ENCODE results near the gene FGF14. TPM values are rescaled to one million over a fixed set of nuclear protein-coding genes. Genes with fewer than 3 reads are reported as not detected.

The FGF14 gene
- total and polyA plus RNA-seq, 2 of the 4 experiments (the other 2 are of a cell fraction): under 0.01 TPM; not detected in 1

DNA sequence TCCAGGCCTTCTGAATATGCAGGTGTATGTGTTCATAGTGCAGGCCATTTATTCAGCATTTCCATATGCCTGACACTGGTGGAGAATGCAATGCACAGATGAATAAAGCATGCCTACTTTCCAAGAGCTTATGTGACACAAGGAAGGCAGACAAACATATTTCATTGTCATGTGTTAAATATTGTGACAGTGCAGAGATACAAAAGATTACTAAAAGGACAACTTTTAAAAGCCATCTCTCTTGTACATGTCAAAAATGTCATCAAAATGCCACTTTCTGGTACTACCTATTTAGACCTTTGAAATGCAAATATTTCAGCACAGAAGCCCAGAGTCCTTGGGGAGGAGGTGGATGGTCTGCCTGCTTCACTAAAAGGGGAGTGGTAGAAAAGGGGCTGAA, 254.5 kb downstream of the FGF14 start:
- dilution Hi-C loops (cut with HindIII; ENCODE audit: low sequenced_read_pairs, unreplicated experiment): no loop called here
- H3K14ac ChIP-seq (replicated peaks; ENCODE audit: low read depth, low read length): no peak overlapping the region

More for the DNA sequence above, 254.5 kb downstream of the FGF14 start:
- H3K9me3 ChIP-seq (ENCODE audit: control insufficient read depth, insufficient read depth, low read length): no peaks in the 10 kb centered on the region
- H4K91ac ChIP-seq (ENCODE audit: insufficient read depth, low read depth, low read length): no peak overlapping the region
- no peak overlapping the region for H2BK20ac ChIP-seq (ENCODE audit: low read depth, low read length)
- TF ChIP-seq CEBPB (IDR thresholded peaks at IDR 0.05; ENCODE audit: low read depth, low read length) (no peak), MAFK (IDR thresholded peaks at IDR 0.05; ENCODE audit: low read depth, low read length) (no peak), SMC3 (IDR thresholded peaks at IDR 0.05; ENCODE audit: low read depth, low read length) (no peak), RFX5 (IDR thresholded peaks at IDR 0.05; ENCODE audit: low read depth, low read length) (no peak), BHLHE40 (IDR thresholded peaks at IDR 0.05; ENCODE audit: low read depth, low read length) (no peak), FOS (IDR thresholded peaks at IDR 0.05; ENCODE audit: low read depth, low read length) (no peak), NFE2L2 (IDR thresholded peaks at IDR 0.05; ENCODE audit: low read depth, low read length) (no peak), MAZ (IDR thresholded peaks at IDR 0.05; ENCODE audit: borderline replicate concordance, low read depth, low read length) (no peak), POLR2A (IDR thresholded peaks at IDR 0.05; ENCODE audit: low read depth, low read length) (no peak), RAD21 (IDR thresholded peaks at IDR 0.05; ENCODE audit: low read length) (no peak), MXI1 (IDR thresholded peaks at IDR 0.05; ENCODE audit: borderline replicate concordance, low read depth, low read length) (no peak)
- TF ChIP-seq, protein P1, sequence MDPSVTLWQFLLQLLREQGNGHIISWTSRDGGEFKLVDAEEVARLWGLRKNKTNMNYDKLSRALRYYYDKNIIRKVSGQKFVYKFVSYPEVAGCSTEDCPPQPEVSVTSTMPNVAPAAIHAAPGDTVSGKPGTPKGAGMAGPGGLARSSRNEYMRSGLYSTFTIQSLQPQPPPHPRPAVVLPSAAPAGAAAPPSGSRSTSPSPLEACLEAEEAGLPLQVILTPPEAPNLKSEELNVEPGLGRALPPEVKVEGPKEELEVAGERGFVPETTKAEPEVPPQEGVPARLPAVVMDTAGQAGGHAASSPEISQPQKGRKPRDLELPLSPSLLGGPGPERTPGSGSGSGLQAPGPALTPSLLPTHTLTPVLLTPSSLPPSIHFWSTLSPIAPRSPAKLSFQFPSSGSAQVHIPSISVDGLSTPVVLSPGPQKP (IDR thresholded peaks at IDR 0.05; ENCODE audit: borderline replicate concordance, low read depth, low read length): no peak
- TF ChIP-seq, protein P2, sequence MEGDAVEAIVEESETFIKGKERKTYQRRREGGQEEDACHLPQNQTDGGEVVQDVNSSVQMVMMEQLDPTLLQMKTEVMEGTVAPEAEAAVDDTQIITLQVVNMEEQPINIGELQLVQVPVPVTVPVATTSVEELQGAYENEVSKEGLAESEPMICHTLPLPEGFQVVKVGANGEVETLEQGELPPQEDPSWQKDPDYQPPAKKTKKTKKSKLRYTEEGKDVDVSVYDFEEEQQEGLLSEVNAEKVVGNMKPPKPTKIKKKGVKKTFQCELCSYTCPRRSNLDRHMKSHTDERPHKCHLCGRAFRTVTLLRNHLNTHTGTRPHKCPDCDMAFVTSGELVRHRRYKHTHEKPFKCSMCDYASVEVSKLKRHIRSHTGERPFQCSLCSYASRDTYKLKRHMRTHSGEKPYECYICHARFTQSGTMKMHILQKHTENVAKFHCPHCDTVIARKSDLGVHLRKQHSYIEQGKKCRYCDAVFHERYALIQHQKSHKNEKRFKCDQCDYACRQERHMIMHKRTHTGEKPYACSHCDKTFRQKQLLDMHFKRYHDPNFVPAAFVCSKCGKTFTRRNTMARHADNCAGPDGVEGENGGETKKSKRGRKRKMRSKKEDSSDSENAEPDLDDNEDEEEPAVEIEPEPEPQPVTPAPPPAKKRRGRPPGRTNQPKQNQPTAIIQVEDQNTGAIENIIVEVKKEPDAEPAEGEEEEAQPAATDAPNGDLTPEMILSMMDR (conservative IDR thresholded peaks at IDR 0.05; ENCODE audit: low read depth, low read length): no peak
- no peak overlapping the region for H4K8ac ChIP-seq (ENCODE audit: low read depth in 2 of 2, low read length in 2 of 2)
- no peak overlapping the region for H2AFZ ChIP-seq (replicated peaks; ENCODE audit: low read length, poor library complexity)
- no peak overlapping the region for H4K5ac ChIP-seq (ENCODE audit: low read depth, low read length)
- H3K4me1 ChIP-seq (ENCODE audit: control insufficient read depth, insufficient read depth, low read length): no peaks in the 10 kb centered on the region
- H2BK120ac ChIP-seq (ENCODE audit: low read depth, low read length): no peak overlapping the region
- no peak overlapping the region for H3K4me2 ChIP-seq (ENCODE audit: low read depth, low read length)
- H3K27me3 ChIP-seq (ENCODE audit: control insufficient read depth, insufficient read depth, low read length): no peaks in the 10 kb centered on the region
- no peaks in the 10 kb centered on the region for H3K36me3 ChIP-seq (ENCODE audit: control insufficient read depth, insufficient read depth, low read length)
- in situ Hi-C loops (cut with MboI; ENCODE audit: low sequenced_read_pairs) (loop anchor here (25.0 kb wide), 2 partner anchors 315 to 1010 kb away; no protein-coding TSS in a partner anchor), intact Hi-C loops (cut with micrococcal nuclease) (no loop called here)
- no peaks in the 10 kb centered on the region for H3K9me1 ChIP-seq (ENCODE audit: insufficient read depth, low read length)
- no peak overlapping the region for H3K4me3 ChIP-seq (ENCODE audit: insufficient read depth, low read depth, low read length)
- H2AK5ac ChIP-seq (ENCODE audit: low read depth, low read length): no peak overlapping the region
- no peak overlapping the region for H3K4ac ChIP-seq (ENCODE audit: low read depth, low read length)
- no TSS peak for BruUV-seq (replicated peaks)
- no peak overlapping the region for H3K23ac ChIP-seq (ENCODE audit: low read depth, low read length)
- H3K56ac ChIP-seq (ENCODE audit: extremely low read depth, insufficient read depth, low read length): no peak overlapping the region
- H3K79me1 ChIP-seq (ENCODE audit: low read depth in 1 of 2, low read length in 2 of 2): no peaks in the 10 kb centered on the region
- no peak for DNase-seq
- ATAC-seq (ENCODE audit: low read depth): no peak
- POLR2A ChIA-PET (ENCODE audit: unreplicated experiment): no interaction called here
- no peak overlapping the region for H2AK9ac ChIP-seq (replicated peaks; ENCODE audit: low read depth, low read length, poor library complexity)
- H2BK5ac ChIP-seq (ENCODE audit: low read depth, low read length, poor library complexity, severe bottlenecking): no peak overlapping the region
- H3K18ac ChIP-seq (ENCODE audit: low read depth, low read length): no peak overlapping the region
- H3K9ac ChIP-seq (ENCODE audit: low read depth, low read length): no peak overlapping the region
- H2BK15ac ChIP-seq (ENCODE audit: low read depth, low read length): no peak overlapping the region
- CTCF ChIA-PET: no interaction called here
- no peaks in the 10 kb centered on the region for H4K20me1 ChIP-seq (ENCODE audit: insufficient read depth, low read length)
- no peak overlapping the region for H3K27ac ChIP-seq (ENCODE audit: insufficient read depth, low read length)

Data from IMR-90 (cell line).